GM15510 (cell line): ENCODE results near the gene CASZ1.

Experiments used
- POLR2A ChIP-seq: IDR thresholded peaks from 3 replicates; pipeline ENCODE4 v1.6.1; 2011; ENCODE audit warnings: borderline replicate concordance; ENCODE audit not compliant: insufficient read length; ENCODE audit errors: extremely low read depth

Gene CASZ1

DNA sequence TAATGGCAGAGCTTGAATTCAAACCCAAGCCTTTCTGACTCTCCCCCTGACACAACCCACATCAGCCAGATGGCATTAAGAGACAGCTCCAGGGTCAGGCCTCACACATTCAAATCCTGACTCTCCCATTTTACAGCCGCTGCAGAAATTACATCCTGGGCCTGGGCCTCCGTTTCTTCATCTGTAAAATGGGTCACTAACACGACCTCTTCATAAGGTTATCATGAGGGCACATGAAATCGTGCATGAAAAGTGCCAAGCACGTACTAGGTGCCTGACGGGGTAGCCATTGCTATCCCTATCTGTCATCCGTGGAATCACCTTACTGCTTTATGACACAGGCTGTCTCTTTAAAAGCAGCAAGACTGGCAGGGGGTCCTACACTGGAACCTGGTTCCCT, 19.8 kb upstream of the CASZ1 start:
- TF ChIP-seq POLR2A: no peak

DNA sequence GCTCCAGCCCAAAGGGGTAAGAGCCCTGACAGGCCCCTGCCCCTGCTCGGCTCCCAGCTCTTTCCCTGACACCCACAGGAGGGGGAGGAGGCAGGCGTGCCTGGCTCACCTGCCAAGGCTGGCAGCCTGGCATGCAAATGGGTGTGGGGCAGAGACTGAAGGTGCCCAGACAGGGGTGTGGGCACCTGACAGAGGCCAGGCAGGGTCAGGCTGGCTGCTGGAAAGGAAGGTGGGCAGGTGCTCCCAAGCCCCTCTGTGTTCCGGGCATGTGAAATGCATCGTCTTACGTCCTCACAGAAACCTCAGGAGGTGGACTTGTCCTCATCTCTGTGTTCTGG, 19.4 kb upstream of the CASZ1 start:
- no peak for TF ChIP-seq POLR2A

DNA sequence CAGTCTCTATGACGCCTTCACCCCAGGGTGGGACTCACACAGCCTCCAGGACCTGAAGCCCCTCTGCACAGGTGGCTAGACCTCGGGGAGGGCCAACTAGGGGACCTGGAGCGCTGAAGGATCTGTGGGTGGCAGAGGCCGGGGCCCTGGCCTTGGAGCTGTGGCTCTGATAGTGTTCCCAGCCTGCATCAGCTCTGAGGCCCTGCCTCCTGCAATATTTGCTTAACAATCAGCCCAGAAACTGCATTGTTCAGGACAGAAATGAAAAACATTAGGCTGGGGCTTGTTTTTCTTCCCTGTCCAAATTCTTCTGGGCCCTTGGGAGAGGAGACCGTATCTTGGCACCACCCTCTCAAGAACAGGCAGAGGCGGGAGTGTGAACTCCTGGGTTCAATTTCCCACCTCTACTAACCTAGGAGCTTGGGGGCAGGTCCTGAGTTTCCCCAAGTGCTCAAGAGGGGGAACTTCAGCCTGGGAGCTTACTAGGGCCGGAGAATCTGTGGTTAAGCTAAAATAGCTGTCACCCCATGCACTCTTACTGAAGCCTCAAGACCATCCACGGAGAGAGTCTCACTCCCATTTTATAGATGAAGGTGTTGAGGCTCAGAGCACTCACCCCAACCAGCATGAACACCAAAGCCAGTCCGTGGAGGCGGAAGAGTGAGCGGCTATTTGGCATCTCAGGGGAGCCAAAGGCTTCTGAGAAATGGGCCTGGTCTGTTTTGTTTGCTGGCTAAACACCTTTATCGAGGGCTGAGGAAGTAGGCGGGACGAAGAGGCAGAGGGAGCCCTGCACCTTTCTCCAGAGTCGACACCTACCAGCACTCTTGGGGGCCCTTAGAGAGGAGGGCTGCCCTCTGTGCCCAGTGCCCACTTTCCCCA, 18.8 kb upstream of the CASZ1 start:
- TF ChIP-seq POLR2A: no peak

DNA sequence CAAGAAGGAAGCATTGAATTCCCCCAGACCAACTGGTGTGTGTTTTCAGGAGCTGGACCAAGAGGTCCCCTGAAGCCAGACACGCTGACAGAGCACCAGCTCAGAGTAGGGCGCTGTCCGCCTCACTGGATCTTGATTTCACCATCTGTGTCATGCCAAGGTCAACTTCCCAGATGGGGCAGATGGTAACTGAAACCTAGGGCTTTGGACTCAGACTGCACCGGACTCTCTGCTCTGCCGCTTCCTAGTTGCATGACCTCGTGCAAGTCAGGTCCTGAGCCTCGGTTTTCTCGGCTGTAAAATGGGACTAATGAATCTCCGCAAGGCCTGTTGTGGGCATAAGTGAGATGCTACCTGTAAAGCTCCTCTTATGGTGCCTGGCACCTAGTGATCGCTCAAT, 17.9 kb upstream of the CASZ1 start:
- TF ChIP-seq POLR2A: no peak

DNA sequence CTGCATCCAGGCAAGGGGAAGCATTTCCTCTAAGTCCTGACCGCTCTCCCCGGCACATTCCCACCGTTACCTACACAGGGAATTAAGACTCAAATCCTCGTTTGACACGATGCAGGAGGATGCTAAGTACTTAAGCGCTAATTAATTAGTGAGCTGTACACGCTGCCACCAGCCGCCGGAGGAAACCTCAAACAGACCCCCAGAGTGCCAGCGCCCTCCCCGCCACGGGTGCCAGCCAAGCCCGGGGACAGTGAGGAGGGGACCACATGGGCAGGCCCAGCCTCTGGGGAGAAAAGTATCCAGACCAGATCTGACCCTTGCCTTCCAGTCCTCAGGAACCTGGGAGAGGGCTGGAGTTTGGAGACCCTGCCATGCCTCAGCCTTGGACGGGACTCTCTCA, 17.4 kb upstream of the CASZ1 start:
- TF ChIP-seq POLR2A: no peak

DNA sequence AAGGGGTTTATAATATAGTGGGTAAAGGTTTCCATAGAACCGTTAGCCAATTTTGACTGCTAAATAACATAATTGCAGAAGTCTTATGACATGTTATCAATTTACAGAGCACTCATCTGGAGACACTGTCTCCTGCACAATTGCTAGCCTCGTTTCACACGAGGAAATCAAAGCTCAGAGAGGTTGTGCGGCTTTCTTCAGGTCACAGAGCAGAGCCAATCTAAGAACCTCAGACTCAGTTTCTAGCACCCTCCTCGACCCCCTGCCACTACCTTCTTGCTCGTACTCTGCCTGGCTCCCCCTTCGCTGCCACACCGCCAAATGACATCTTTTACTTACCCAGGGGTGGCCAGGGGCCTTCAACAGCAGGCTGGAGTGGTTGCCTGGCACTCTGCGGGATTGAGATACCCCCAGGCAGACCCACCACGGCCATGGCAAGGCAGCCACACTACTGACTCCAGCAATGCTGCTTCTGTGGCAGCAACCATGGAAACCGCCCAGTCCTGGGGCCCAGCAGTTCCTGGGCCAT, 16.0 kb upstream of the CASZ1 start:
- no peak for TF ChIP-seq POLR2A

DNA sequence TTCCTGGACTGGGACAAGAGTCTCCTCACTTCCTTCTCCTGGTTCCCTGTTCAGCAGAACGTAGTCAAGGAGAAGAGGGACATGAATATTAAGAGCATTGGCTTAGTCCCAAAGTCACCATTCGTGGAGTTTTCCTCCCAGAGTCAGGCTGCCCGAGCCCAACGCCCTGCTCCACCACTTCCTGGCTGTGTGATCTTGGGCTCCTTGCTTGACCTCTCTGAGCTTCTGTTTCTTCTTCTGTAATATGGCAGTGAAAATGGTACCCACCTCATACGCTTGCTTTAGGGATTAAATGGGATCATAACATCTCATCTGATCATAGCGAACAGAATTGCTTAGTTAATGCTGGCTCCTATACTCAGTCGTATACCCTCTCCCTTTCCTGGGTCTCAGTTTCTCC, 12.0 kb upstream of the CASZ1 start:
- TF ChIP-seq POLR2A: no peak

DNA sequence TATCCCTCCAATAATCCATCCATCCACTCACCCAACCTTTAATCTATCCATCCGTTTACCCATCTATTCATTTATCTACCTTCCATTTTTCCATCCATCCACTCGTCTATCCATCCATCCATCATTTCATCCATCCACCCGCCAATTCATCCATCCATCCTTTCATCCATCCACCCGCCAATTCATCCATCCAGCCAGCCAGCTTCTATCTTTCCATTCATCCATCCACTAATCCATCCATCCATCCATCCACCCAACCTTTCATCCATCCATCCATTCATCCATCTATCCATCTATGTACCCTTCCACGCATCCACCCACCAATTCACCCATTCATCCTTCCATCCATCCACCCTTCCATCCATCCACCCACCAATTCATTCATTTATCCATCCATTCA, 10.5 kb upstream of the CASZ1 start:
- no peak for TF ChIP-seq POLR2A

DNA sequence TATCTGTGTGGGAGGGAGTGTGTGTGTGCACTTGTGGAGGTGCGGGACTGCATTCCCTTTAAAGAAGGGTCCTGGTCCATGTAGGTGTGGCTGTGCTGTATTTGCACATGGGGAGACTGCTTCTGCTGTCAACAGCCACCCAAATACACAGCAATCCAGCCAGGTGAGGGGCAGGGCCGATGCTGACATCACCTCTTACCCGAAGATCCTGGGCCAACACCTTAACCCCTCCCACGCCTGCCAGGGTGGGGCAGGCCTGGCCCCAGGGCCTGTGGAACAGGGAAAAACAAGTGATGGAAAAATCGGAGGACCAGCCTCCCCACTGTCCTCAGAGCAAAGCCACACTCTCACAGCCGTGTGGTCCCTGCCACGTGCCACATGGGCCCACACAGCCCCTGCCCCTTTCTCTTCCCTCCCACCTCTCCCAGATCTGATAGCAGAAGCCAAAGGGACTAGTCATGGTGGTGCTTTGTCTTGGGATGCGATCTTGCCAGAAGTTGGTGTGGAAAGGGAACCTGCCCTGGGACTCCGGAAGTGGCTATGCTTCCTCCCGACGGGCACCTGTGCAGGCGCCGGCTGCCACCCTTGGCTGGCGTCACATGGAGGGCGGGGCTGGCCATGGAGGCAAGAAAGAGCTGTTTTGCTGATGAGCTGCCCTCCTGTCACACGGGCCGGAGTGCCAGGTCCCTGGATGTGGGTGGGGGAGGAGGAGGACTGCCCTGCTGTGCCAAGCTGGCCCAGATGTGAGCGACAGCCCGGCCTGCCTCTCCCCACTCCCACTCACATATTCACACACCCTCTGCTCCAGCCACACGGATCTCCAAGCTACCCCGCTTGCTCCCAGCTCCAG, 7.8 kb upstream of the CASZ1 start:
- no peak for TF ChIP-seq POLR2A

DNA sequence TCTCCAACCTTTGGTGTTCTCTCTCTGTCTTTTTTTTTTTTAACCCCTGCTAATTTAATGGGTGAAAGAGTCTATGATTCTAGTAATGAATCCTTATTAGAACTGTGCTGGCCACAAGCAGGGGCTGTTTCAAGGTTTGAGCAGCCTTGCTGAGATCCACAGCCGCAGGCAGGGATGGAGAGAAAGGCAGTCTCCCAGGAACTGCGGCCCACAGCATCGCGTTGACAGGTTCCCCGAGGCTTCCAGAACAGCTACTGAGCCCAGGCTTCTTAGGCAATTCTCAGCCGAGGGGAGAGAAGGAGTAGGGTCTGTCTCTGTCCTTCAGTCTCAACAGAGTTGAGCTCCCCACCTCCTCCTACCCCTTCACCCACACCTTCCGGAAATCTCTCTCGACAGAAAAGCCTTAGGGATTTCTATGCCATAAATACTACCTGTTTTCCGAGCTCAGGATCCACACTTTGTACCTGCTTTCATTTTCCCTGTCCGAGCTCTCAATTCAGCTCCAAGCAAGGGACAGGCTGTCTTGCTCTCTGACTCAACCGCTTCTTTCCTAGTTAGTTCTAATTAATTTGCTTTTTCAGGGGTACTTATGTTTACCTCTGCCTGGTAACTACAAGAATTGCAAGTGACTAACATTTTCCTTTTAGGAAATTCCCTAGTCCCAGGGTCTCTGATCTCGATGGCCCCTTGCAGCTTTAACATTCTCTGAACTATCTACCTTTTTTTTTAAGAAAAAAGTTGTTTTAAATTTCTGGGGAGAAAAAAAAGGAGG, 6.7 kb upstream of the CASZ1 start:
- TF ChIP-seq POLR2A: no peak

DNA sequence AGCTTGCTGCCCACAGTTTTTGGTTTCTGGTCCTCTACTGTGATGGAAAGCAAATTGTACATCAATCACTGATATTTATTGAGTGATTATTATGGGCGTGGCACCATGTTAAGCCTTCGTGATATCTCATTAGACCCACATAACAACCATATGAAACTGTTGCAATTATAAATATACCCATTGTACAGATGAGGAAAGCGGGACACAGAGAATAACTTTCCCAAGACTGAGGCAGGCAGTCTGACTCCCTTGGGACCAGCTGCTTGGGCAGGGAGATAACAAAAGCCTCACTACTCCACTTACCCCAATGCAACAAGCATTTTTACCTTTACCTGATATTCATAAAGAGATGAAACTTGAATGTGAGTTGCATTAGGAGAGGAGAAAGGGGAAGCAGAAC, 4.3 kb upstream of the CASZ1 start:
- no peak for TF ChIP-seq POLR2A

DNA sequence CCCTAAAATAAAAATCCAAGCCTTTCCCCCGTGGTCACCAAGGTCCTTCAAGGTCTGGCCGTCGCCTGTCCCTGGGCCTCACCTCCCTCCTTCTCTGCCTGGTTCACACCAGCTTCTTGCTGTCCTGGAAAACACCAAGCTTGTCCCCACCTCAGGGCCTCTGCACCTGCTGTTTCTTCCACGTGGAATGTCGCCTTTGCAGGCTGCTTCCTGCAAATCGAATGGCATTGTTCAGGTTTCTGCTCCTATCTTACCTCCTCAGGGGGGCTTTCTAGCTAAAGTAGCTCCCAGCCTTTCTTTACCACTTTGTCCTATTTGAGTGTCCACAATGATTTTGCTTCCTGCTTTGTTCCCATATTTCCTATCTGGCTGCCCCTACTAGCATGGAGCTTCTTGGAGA, 3.3 kb upstream of the CASZ1 start:
- TF ChIP-seq POLR2A: no peak

DNA sequence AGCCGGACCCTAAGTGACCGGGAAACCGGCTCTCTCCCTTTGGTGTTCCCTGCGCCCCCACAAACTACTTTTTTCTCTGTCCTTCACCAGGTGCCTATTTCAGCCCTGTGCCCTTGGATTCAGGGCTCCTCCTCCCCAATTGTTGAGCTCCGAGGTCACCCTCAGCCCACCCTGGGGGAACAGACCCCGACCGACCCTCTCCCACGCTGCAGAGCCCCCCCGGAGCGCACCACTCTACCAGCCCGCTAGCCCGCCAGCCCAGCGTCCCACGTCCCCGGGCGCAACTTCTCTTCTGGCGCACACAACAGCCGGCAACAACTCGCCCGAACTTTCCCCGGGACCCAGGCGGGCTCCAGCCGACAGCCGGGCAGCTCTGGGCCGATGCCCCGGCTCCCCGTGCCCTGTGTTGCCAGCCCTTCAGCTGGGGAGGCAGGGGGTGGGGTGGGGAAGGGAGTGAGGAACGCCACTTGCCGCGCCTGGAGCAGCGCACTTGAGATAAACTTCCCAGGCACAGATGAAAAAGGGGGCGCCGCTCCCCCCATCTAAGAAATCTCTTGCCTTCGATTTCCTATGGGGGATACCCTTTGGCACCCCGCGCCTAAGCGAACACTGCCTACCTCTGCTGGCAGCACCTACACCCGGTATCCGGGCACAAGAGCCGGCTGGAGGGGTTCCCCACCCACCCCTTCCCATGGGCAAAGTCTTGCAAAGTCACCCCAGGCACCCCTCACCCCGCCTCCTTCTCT, 997 bp downstream of the CASZ1 start:
- no peak for TF ChIP-seq POLR2A

DNA sequence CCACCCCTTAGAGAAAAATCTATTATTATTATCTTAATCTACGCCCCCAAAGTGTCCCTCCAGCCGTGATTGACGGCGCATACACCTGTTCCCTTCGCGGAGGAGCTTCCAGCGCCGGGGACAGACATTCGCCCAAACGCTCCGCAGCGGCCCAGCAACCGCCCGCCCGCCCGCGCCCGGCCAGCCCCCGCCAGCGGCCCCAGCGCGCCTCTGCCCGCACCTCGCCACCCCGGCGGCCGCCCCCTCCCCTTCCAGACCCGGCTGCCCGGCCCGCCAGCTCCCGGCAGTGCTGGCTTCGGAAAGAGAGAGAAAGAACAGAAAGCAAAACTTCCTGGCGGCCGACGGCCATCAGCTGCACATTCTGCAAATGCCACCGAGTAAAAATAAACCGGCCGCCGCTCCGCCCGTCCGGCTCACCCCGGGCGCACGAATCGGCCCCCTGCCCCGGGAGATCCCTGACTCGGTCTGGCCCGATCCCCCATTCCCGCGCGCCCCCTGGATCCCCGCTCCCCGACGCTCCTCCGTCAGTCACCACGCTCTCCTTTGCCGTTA, 1.6 kb downstream of the CASZ1 start:
- TF ChIP-seq POLR2A: no peak
